Activated CD4-positive, alpha-beta memory T cell treated with anti-CD3 and anti-CD28 coated beads for 36 hours (primary cell): ENCODE measurements around the gene BTBD19. TPM values are rescaled to one million over a fixed set of nuclear protein-coding genes. Genes with fewer than 3 reads are reported as not detected.
"Not testable (repeated sequence)": the region's sequence is repeated elsewhere in the genome, so short reads cannot be mapped to it uniquely, and the experiment has no call there.

Experiments
- CTCF ChIA-PET: fragments of 350-600 bp; sonication (Branson Sonifier 250); formaldehyde crosslinking; loops from one replicate; lab custom pipeline; 2021; ENCODE audit warnings: antibody characterized with exemption, inconsistent platforms; lab: Charles Lee
- POLR2A ChIA-PET: fragments of 350-600 bp; sonication (Branson Sonifier 250); formaldehyde crosslinking; loops from one replicate; lab custom pipeline; 2021; ENCODE audit warnings: antibody characterized with exemption; lab: Charles Lee
- DNase-seq: peaks from one replicate; pipeline ENCODE4 v3.0.0-alpha.2; 2020
- H3K27ac Mint-ChIP-seq: one replicate; pipeline ENCODE4 v1.8.0; 2021; ENCODE audit warnings: mixed read lengths
- H3K27me3 Mint-ChIP-seq: one replicate; pipeline ENCODE4 v1.8.0; 2021; ENCODE audit warnings: mixed read lengths
- H3K36me3 Mint-ChIP-seq: one replicate; pipeline ENCODE4 v1.8.0; 2021; ENCODE audit warnings: mixed read lengths
- H3K4me1 Mint-ChIP-seq: one replicate; pipeline ENCODE4 v1.8.0; 2021; ENCODE audit warnings: low read depth, mixed read lengths
- H3K4me3 Mint-ChIP-seq: one replicate; pipeline ENCODE4 v1.8.0; 2021; ENCODE audit warnings: mild to moderate bottlenecking, mixed read lengths
- H3K9me3 Mint-ChIP-seq: one replicate; pipeline ENCODE4 v1.8.0; 2021; ENCODE audit warnings: mixed read lengths
- intact Hi-C: fragments of 100-400 bp; cut with micrococcal nuclease; formaldehyde crosslinking; loops from one replicate; pipeline ENCODE4 v1.15.1; 2023
- total RNA-seq, 2 experiments: library from RNA; stranded (reverse); gene quantifications; one replicate each; pipeline ENCODE4 v1.2.3, GENCODE V29; 2021

BTBD19 gene, protein sequence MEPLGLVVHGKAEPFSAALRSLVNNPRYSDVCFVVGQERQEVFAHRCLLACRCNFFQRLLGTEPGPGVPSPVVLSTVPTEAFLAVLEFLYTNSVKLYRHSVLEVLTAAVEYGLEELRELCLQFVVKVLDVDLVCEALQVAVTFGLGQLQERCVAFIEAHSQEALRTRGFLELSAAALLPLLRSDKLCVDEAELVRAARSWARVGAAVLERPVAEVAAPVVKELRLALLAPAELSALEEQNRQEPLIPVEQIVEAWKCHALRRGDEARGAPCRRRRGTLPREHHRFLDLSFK
- 10 to 100 TPM; 35.2 to 38.6 TPM for total RNA-seq

DNA sequence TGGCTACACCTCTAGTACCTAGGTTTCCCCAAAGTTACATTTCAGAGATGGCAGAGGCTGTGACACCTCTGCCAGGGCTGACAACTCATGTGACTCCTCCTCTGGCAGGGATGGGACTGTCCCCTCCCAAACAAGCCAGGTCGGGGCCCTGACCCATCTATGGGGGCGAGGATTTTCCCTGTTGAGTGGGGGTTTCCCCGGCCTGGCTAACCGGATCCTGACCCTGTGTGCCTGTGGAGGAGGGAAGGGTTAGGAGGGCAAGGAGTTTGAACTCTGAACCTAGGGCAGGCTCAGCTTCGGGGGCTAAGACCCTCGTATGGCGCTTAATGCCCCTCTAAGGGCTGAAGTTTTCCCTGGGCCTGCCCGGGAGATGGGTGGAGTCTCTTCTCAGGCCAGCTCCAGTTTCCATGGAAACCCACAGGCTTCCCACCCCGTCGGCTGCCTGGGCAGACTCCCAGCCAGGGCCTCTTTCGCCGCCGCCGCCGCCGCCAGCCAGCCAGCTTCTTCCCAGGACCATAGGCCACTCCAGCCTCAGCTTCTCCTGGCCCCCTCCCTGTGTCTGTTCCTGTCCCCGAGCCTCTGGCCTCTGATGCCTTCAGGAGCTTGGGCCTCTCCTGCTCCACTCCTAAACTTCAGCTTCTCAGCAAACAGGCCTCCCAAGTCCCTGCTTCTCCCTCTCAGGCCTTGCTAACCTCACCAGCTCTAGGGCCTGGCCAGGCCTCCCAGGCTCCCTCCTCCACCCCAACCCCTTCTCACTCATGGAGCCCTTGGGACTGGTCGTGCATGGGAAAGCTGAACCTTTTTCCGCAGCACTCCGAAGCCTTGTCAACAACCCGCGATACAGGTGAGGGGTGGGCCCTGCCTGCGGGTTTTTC lies at the start of gene BTBD19:
BTBD19 (plus strand) TSS at position 461 of the 875 bp plus-strand sequence; CDS start at position 759, 298 bp downstream.
- Mint-ChIP-seq H3K27ac (peak within 1 kb of the TSS; percentile 98), H3K36me3 (peaks cover 63% of the 10 kb centered on the region), H3K27me3 (no peaks in the 10 kb centered on the region), H3K9me3 (no peaks in the 10 kb centered on the region), H3K4me1 (peaks cover 86% of the 10 kb centered on the region), H3K4me3 (peak within 1 kb of the TSS; percentile 73)
- ChIA-PET POLR2A (interaction anchor here (0.6 to 15.8 kb wide), 17 partner anchors 8 to 531 kb away, joined by 3 to 404 read pairs (median 7); partner anchors contain the start of genes HECTD3, MUTYH, PLK3 and RNU5D-1), CTCF (interaction anchor here (1.3 to 3.5 kb wide), 12 partner anchors 8 to 87 kb away, joined by 3 to 53 read pairs (median 12); partner anchors contain the start of genes BEST4, PLK3, RNU5D-1 and RPS8)
- intact Hi-C loops = loop anchor here (5.0 to 10.0 kb wide), 6 partner anchors 136 to 879 kb away; partner anchors contain the start of genes ARMH1, GPBP1L1, HECTD3 and NASP
- peak; percentile 93 for DNase-seq

DNA sequence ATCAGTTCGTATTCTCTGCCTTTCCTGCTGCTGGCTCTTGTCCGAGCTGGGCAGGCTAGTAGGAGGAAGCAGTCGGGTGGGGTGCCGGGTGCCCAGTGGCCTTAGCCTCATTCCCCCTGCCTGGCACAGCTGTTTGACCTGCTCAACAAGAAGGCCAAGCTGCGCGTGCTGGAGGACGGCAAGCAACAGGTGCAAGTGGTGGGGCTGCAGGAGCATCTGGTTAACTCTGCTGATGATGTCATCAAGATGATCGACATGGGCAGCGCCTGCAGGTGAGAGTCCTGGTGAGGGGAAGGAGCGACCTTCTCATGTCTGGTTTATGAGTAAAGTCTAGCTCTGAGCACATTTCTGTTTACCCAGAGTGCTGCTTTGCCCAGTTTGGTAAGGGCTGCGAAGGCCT lies 49.2 kb upstream of the BTBD19 start:
- no peak overlapping the region for H3K27ac Mint-ChIP-seq
- no peaks in the 10 kb centered on the region for H3K27me3 Mint-ChIP-seq
- peaks cover 66% of the 10 kb centered on the region for H3K36me3 Mint-ChIP-seq
- POLR2A ChIA-PET = interaction anchor here (0.9 to 1.8 kb wide), 4 partner anchors 12 to 37 kb away, joined by 3 to 6 read pairs (median 4); partner anchors contain the start of gene RPS8
- intact Hi-C loops = no loop called here
- CTCF ChIA-PET = interaction anchor here (1.7 kb wide), 1 partner anchor 11 kb away, joined by 5 read pairs; no protein-coding TSS in a partner anchor
- H3K4me3 Mint-ChIP-seq = no peak overlapping the region
- no peaks in the 10 kb centered on the region for H3K9me3 Mint-ChIP-seq
- H3K4me1 Mint-ChIP-seq = peaks cover 3% of the 10 kb centered on the region
- no peak for DNase-seq

DNA sequence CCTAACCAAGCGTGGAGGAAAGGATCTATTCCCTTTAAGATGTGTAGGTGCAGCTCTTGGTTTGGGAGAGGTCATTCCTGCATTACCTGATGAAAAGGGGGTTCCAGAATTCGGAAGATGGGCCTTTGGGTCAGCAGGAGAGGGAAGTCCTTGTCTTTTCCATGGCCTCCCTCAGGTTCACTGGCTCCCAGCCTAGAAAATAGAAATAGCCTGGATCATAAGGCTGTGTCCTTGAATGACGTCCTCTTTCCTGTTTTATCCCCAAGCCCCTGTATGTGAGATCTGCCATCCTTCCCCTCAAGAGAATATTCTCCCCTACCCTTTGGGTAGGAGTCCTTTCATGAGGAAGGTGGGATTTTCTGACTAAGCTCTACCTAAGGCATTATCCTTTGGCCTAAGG lies 47.4 kb upstream of the BTBD19 start:
- DNase-seq = no peak
- CTCF ChIA-PET = interaction anchor here (1.7 kb wide), 1 partner anchor 13 kb away, joined by 5 read pairs; no protein-coding TSS in a partner anchor
- intact Hi-C loops = no loop called here
- Mint-ChIP-seq H3K36me3 (peaks cover 55% of the 10 kb centered on the region), H3K9me3 (no peaks in the 10 kb centered on the region), H3K27me3 (no peaks in the 10 kb centered on the region), H3K4me1 (peaks cover 3% of the 10 kb centered on the region), H3K27ac (no peak overlapping the region), H3K4me3 (no peak overlapping the region)
- POLR2A ChIA-PET = interaction anchor here (1.5 to 1.6 kb wide), 2 partner anchors 15 to 30 kb away, joined by 3 to 6 read pairs; partner anchors contain the start of genes RNU5D-1 and RPS8

DNA sequence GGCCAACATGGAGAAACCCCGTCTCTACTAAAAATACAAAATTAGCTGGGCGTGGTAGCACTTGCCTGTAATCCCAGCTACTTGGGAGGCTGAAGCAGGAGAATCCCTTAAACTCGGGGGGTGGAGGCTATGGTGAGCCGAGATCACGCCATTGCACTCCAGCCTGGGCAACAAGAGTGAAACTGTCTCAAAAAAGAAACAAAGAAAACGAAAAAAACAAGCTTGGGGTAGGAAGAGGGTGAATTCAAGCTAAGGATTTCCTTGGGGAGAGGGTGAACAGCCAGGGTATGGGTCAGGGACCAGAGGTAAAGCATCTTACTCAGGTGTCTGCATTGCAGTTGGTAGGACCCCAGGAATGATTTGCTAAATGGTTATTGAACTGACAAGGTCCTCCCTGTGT lies 41.9 kb upstream of the BTBD19 start:
- intact Hi-C loops, H3K27ac Mint-ChIP-seq, H3K27me3 Mint-ChIP-seq, H3K4me1 Mint-ChIP-seq, DNase-seq, H3K4me3 Mint-ChIP-seq, H3K9me3 Mint-ChIP-seq: not testable (repeated sequence)
- ChIA-PET POLR2A (interaction anchor here (0.9 to 4.1 kb wide), 5 partner anchors 9 to 45 kb away, joined by 3 to 15 read pairs (median 4); partner anchors contain the start of gene RPS8), CTCF (interaction anchor here (1.3 kb wide), 1 partner anchor 36 kb away, joined by 4 read pairs; the partner anchor contains the start of gene RNU5D-1)
- peaks cover 34% of the 10 kb centered on the region for H3K36me3 Mint-ChIP-seq

DNA sequence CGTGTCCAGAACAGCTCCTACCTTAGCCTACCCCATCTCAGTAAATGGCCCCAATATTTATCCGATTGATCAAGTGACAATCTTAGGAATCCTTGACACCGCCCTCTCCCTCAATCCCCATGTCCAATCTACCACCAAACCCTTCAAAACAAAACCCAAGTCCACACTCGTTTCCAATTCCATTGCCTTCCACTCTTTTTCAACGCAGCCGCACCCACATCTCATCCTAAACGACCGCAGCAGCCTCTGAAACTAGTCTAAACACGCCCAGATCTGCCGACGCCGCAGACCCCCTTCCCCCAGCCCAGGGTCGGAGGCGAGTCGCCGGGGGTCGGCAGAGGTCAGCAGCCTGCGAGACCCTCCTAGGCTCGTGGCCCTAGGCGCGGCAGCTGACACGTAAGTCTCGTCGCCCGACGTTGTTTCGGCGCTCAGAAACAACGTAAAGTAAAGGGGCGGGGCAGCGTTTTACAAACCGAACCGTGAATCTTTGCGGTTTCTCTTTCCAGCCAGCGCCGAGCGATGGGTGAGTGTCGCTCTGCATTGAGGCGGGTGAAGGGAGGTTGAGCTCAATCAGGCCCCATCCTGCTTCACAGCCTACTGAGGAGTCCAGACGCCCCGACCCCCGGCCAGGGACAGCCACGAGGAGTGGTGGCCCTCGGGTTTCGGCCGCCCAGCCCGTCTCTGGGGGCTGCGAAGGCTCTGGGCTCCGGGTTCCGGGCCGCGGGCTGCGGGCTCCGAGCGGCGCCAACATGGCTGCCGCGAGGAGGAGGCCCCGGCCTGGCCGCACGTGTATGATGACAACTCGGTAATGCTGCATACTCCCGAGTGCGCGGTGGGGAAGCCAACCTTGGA lies 33.0 kb upstream of the BTBD19 start, which contains the start of gene RPS8:
RPS8 (plus strand) TSS at position 463 of the 852 bp plus-strand sequence; CDS start at position 520, 57 bp downstream.
- no peaks in the 10 kb centered on the region for H3K9me3 Mint-ChIP-seq
- ChIA-PET POLR2A (interaction anchor here (0.8 to 5.4 kb wide), 24 partner anchors 9 to 1125 kb away, joined by 3 to 70 read pairs (median 10); partner anchors contain the start of genes BEST4, BTBD19, DYNLT4 and EIF2B3), CTCF (interaction anchor here (0.9 to 2.5 kb wide), 7 partner anchors 11 to 48 kb away, joined by 3 to 32 read pairs (median 4); partner anchors contain the start of genes BEST4, PLK3 and RNU5D-1)
- H3K36me3 Mint-ChIP-seq = peaks cover 45% of the 10 kb centered on the region
- H3K27ac Mint-ChIP-seq = peak within 1 kb of the TSS; percentile 81
- H3K27me3 Mint-ChIP-seq = no peaks in the 10 kb centered on the region
- H3K4me3 Mint-ChIP-seq = peak within 1 kb of the TSS; percentile 83
- intact Hi-C loops = loop anchor here (1.0 to 2.0 kb wide), 4 partner anchors 9 to 45 kb away; partner anchors contain the start of genes DYNLT4, KIF2C and RNU5D-1
- H3K4me1 Mint-ChIP-seq = peaks cover 38% of the 10 kb centered on the region
- peak; percentile 94 for DNase-seq

DNA sequence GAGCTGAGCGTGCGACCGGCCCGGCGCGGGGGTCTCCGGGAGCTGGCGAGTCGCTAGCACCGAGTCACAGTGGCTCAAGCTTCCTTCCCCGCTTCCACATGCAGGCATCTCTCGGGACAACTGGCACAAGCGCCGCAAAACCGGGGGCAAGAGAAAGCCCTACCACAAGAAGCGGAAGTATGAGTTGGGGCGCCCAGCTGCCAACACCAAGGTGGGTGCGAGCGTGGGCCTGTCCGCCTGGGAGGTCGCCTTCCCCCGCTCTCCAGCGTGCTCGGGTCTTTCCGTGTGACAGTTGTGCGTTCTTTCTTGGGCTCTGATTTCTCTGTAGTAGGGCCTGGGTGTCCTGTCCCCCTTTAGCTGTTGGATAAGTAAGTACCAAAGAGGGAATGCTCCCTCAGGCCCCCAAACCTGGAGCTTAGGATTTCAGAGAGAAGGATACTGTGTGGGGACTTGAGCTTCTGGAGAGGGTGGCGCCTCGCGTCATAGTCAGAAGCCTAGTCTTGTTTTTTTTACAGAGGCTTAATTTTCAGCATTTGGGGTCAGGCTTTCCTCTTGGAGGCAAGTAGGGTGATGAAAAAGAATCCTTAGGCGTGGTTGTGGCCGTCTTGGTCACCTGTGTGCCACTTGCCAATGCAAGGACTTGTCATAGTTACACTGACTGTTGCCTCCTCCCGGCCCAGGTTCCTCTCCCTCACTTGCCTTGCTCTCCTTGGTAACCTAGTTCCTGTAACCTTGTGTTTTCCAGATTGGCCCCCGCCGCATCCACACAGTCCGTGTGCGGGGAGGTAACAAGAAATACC lies 32.2 kb upstream of the BTBD19 start:
- ChIA-PET POLR2A (interaction anchor here (0.5 to 5.4 kb wide), 23 partner anchors 10 to 1986 kb away, joined by 3 to 70 read pairs (median 11); partner anchors contain the start of genes BEST4, BTBD19, DYNLT4 and EIF2B3), CTCF (interaction anchor here (0.9 to 2.5 kb wide), 6 partner anchors 10 to 49 kb away, joined by 3 to 32 read pairs (median 8); partner anchors contain the start of genes BEST4, PLK3 and RNU5D-1)
- Mint-ChIP-seq H3K27ac (peak overlapping the region; percentile 81), H3K36me3 (peaks cover 53% of the 10 kb centered on the region), H3K4me3 (peak overlapping the region; percentile 83), H3K4me1 (peaks cover 41% of the 10 kb centered on the region), H3K27me3 (no peaks in the 10 kb centered on the region), H3K9me3 (no peaks in the 10 kb centered on the region)
- intact Hi-C loops = loop anchor here (1.0 to 2.0 kb wide), 4 partner anchors 8 to 45 kb away; partner anchors contain the start of genes DYNLT4, KIF2C and RNU5D-1
- DNase-seq = peak; percentile 49

DNA sequence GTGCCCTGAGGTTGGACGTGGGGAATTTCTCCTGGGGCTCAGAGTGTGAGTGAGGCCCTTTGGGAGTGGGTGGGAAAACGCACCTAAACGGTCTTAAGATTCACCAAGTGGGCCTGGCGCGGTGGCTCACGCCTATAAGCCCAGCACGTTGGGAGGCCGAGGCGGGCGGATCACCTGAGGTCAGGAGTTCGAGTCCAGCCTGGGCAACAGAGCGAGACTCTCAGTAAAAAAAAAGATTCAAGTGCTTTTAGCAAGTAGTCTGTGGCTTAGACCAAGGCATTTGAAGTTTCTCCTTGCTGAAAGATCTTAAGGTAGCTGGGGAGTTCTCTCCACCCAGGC lies 31.6 kb upstream of the BTBD19 start:
- ChIA-PET CTCF (interaction anchor here (1.9 to 2.5 kb wide), 2 partner anchors 9 to 24 kb away, joined by 13 to 32 read pairs; partner anchors contain the start of genes BEST4 and PLK3), POLR2A (interaction anchor here (1.7 to 5.4 kb wide), 13 partner anchors 11 to 235 kb away, joined by 7 to 70 read pairs (median 17); partner anchors contain the start of genes BEST4, BTBD19, DYNLT4 and EIF2B3)
- peaks cover 42% of the 10 kb centered on the region for H3K4me1 Mint-ChIP-seq
- H3K27ac Mint-ChIP-seq = peak overlapping the region; percentile 81
- H3K36me3 Mint-ChIP-seq = peaks cover 59% of the 10 kb centered on the region
- peak overlapping the region; percentile 83 for H3K4me3 Mint-ChIP-seq
- intact Hi-C loops = no loop called here
- no peak for DNase-seq
- no peaks in the 10 kb centered on the region for H3K9me3 Mint-ChIP-seq
- no peaks in the 10 kb centered on the region for H3K27me3 Mint-ChIP-seq

DNA sequence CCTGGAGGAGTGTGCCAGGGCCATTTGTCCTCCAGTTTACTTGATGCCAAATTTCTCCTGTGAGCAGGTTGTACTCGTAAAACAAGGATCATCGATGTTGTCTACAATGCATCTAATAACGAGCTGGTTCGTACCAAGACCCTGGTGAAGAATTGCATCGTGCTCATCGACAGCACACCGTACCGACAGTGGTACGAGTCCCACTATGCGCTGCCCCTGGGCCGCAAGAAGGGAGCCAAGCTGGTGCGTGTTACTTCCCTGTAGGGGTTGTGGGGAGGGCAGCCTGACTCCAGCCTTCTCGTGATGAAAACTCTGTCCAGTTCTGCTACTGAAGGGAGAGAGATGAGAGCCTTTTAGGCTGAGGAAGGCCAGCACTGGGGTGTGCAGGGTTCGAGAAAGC lies 30.8 kb upstream of the BTBD19 start:
- Mint-ChIP-seq H3K36me3 (peaks cover 64% of the 10 kb centered on the region), H3K4me1 (peaks cover 42% of the 10 kb centered on the region), H3K4me3 (peak overlapping the region; percentile 83), H3K9me3 (no peaks in the 10 kb centered on the region), H3K27ac (peak overlapping the region; percentile 81), H3K27me3 (no peaks in the 10 kb centered on the region)
- DNase-seq = no peak
- ChIA-PET POLR2A (interaction anchor here (1.0 to 5.4 kb wide), 8 partner anchors 10 to 56 kb away, joined by 3 to 70 read pairs (median 6); partner anchors contain the start of genes BEST4, BTBD19 and PLK3), CTCF (no interaction called here)
- intact Hi-C loops = no loop called here

DNA sequence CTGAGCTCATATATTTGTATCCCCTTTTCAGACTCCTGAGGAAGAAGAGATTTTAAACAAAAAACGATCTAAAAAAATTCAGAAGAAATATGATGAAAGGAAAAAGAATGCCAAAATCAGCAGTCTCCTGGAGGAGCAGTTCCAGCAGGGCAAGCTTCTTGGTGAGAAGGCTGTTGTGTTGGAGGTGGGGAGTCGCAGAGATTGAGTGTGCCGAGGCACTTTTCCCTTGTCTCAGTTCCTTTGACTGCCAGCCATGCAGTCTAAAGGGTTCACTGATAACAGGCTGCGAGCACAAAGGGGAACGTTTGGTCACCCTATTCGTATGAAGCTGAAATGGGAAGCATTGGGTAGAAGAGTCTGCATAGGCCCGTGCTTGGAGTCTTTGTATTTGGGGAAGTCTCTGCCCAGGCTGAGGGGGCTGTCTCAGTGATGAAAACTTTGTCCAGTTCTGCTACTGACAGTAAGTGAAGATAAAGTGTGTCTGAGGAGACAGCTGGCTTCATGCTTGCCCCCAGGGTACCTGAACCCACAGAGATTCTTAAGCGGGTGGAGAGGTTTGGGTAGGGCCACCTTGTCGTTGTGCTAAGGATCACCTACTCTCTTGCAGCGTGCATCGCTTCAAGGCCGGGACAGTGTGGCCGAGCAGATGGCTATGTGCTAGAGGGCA lies 30.2 kb upstream of the BTBD19 start:
- peak overlapping the region; percentile 83 for H3K4me3 Mint-ChIP-seq
- ChIA-PET CTCF (no interaction called here), POLR2A (interaction anchor here (0.6 to 5.4 kb wide), 9 partner anchors 9 to 56 kb away, joined by 3 to 70 read pairs (median 5); partner anchors contain the start of genes BEST4, BTBD19 and PLK3)
- intact Hi-C loops = no loop called here
- DNase-seq = no peak
- peaks cover 40% of the 10 kb centered on the region for H3K4me1 Mint-ChIP-seq
- H3K36me3 Mint-ChIP-seq = peaks cover 65% of the 10 kb centered on the region
- H3K9me3 Mint-ChIP-seq = no peaks in the 10 kb centered on the region
- H3K27me3 Mint-ChIP-seq = no peaks in the 10 kb centered on the region
- H3K27ac Mint-ChIP-seq = peak overlapping the region; percentile 81
